Heart right ventricle (tissue), 16 donors: ENCODE data around the gene ADCY5. TPM values are rescaled to one million over a fixed set of nuclear protein-coding genes. Genes with fewer than 3 reads are reported as not detected.

Experiments used
- ATAC-seq, 8 donors: fragments of 200-7000 bp; cut with Tn5 transposase; one replicate each; pipeline ENCODE4 v1.9.1; 2020; ENCODE audit warnings: mild to moderate bottlenecking in 8 of 8, moderate library complexity in 8 of 8, moderate number of reproducible peaks in 1 of 8
- DNase-seq, 2 donors: peaks; one replicate each; pipeline ENCODE4 v3.0.0-alpha.2; 2020
- H3K27ac ChIP-seq, 10 donors: fragments of 200-600 bp; sonication (generic) in 2 of 10; one replicate each; pipeline versions ENCODE4 v1.5.0 to v1.8.0; 2020 to 2022; ENCODE audit warnings: mild to moderate bottlenecking in 3 of 10
- H3K27me3 ChIP-seq, 7 donors: fragments of 200-600 bp; one replicate each; pipeline ENCODE4 v1.8.0; 2021 to 2022; ENCODE audit warnings: mild to moderate bottlenecking in 2 of 7
- H3K36me3 ChIP-seq, 9 donors: fragments of 200-600 bp; sonication (generic) in 1 of 9; one replicate each; pipeline versions ENCODE4 v1.5.0 to v1.8.0; 2020 to 2022; ENCODE audit warnings: mild to moderate bottlenecking in 2 of 9
- H3K4me1 ChIP-seq, 9 donors: fragments of 200-600 bp; sonication (generic) in 1 of 9; one replicate each; pipeline versions ENCODE4 v1.5.0 to v1.8.0; 2020 to 2022; ENCODE audit warnings: mild to moderate bottlenecking in 4 of 9
- H3K4me3 ChIP-seq, 10 donors: fragments of 200-600 bp; sonication (generic) in 2 of 10; one replicate each; pipeline versions ENCODE4 v1.5.0 to v1.8.0; 2020 to 2022; ENCODE audit warnings: mild to moderate bottlenecking in 7 of 10, moderate library complexity in 2 of 10
- H3K9me3 ChIP-seq, 11 donors: fragments of 200-600 bp in 10 of 11; sonication (generic) in 2 of 11; one replicate each; pipeline versions ENCODE4 v1.5.0 to v1.8.0; 2013 to 2022; ENCODE audit warnings: mild to moderate bottlenecking in 2 of 11, control low read depth in 1 of 11, moderate library complexity in 1 of 11
- CTCF ChIP-seq, 9 donors: fragments of 200-600 bp; sonication (generic) in 2 of 9; IDR thresholded peaks; one replicate each; pipeline versions ENCODE4 v1.5.0 to v1.8.0; 2021 to 2022; ENCODE audit warnings: antibody characterized with exemption in 9 of 9, mild to moderate bottlenecking in 5 of 9, moderate library complexity in 1 of 9
- WGBS, 2 donors: extraction: QIAGEN DNeasy Blood & Tissue Kit; methylation state at CpG; one replicate each; pipeline ENCODE4 v1.1.7; 2013; ENCODE audit warnings: inconsistent platforms in 1 of 2; 5-methylcytosine and 5-hydroxymethylcytosine counted together
- intact Hi-C, 10 donors: fragments of 100-400 bp; cut with DNase I; formaldehyde crosslinking; loops; one replicate each; pipeline versions ENCODE4 v1.11.1 to v1.14.2; 2022
- polyA plus RNA-seq, 2 donors: library from polyadenylated mRNA; stranded (reverse); fragments of 200-250 nt; gene quantifications; one replicate each; pipeline ENCODE4 v1.2.3, GENCODE V29; 2013
- total RNA-seq, 10 donors: library from RNA; stranded (reverse); fragmentation: NEBNext Ultra II Directional in 3 of 10; extraction: Animal tissue kit (Norgen Biotek cat#: 25700) in 3 of 10; gene quantifications; one replicate each; pipeline versions ENCODE4 v1.2.1 to v1.2.4, GENCODE V29; 2021 to 2023
- donor health status: Arrhythmogenic right ventricular cardiomyopathy.
- donor health status: ischemic (EF 13 %, LVEDD 7.1; RV severe dilation, severe dysfunction).
- donor health status: healthy with polysubstance abuse.
- donor health status: DM: no; HTN: yes; CAD: no.
- donor health status: DM: no; HTN: no; CAD: no.
- donor health status: ischemic (EF 25% LVEDD 6.9; RV normal size, moderate dysfunction).
- donor health status: ischemic (EF 25% LVEDD 5.7; RV mildly dilated, moderate dysfunction).
- donor health status: healthy.
- donor health status: DM: yes; HTN: yes; CAD: no.
- donor health status: Ischemic cardiomyopathy.
- donor health status: ischemic (EF 35%, LVEDD 5.7; RV mildly dilated, moderate dysfunction).
- donor health status: nonischemic (EF 11% LVEDD 7.7; RV severe dilation, severe dysfunction).
- donor health status: DM: yes; HTN: yes; CAD: no.
- donor health status: PGD.
- donor health status: ischemic (EF 29% LVEDD 5.4; RV normal size, mild dysfunction).
- donor health status: nonischemic (EF 23%, LVEDD 6.1; RV moderate dilation, normal function).

ADCY5 gene
- total and polyA plus RNA-seq, 12 donors, result 37.2 to 245 (median 198) TPM

GRCh38 chr3:123329636-123330340, 119.1 kb downstream of the ADCY5 start:
- peak in 6 of 8 donors; percentile 8 to 41 (median 13) for ATAC-seq

DNA sequence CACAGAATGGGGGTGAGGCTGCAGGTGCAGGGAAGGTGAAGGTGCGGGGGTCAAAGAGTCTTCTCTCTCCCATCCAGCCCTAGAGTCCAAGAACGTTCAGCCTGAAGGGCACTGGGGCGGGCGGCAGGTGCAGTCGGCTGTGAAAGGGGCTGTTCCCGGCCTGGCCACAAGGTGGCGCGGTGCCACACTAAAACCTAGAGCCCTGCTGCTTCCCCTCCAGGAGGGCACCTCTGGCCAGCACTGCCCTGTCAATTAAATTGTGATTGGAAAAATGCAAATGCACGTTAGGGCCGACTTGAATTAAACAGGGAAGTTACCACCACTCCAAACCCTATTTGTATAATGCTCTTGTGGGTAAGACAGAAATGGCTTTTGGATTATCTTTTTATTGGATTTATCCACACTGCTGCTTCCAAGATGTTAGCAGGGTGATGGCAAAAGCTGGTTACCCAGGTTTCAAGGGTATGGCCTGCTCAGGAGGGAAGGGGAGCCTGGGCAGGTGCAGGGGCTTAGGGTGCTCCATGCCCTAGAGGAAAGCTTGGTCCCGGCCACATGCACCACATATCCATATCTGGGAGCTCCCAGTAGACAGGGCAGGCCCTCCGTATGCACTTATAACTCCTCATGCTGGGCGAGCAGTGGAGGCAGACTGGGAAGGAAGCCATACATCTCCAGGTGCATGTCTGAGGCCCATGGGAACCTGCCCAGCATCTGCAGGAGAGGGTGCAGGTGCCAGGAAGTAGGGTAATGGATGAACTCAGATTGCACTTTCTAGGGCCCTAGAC, 119.8 kb downstream of the ADCY5 start:
- 10 to 11% methylated on average over 13 of the region's 13 CpGs for WGBS, 2 donors
- no peaks in the 10 kb centered on the region for H3K27me3 ChIP-seq
- ATAC-seq, result peak; percentile 39 to 66 (median 58)
- H3K9me3 ChIP-seq, result no peaks in the 10 kb centered on the region
- peaks cover 15 to 91% (median 52%) of the 10 kb centered on the region in 9 donors for H3K4me1 ChIP-seq
- DNase-seq, result peak; percentile 80 to 84
- H3K27ac ChIP-seq, result peak overlapping the region in 8 of 10 donors; percentile 72 to 96 (median 92)
- peaks cover 0 to 27% (median 0%) of the 10 kb centered on the region in 9 donors for H3K36me3 ChIP-seq
- peak; percentile 87 to 97 (median 93) for TF ChIP-seq CTCF (IDR thresholded peaks at IDR 0.05)
- no peak overlapping the region for H3K4me3 ChIP-seq
- intact Hi-C loops, result loop anchor here (1.0 to 5.0 kb wide), 6 partner anchors 118 to 230 kb away; partner anchors contain the start of gene ADCY5 (in 1 of the 10)

More at GRCh38 chr3:123329636-123330340, 119.1 kb downstream of the ADCY5 start:
- Histone ChIP-seq H3K4me1 (peaks cover 15 to 95% (median 58%) of the 10 kb centered on the region in 9 donors), H3K9me3 (no peaks in the 10 kb centered on the region), H3K36me3 (peaks cover 0 to 24% (median 0%) of the 10 kb centered on the region in 9 donors), H3K27ac (peak overlapping the region; percentile 72 to 96 (median 88)), H3K4me3 (no peak overlapping the region), H3K27me3 (no peaks in the 10 kb centered on the region)
- DNase-seq, result no peak
- intact Hi-C loops, result loop anchor here (1.0 to 5.0 kb wide), 9 partner anchors 58 to 229 kb away; partner anchors contain the start of gene ADCY5 (in 6 of the 10)
- no peak for TF ChIP-seq CTCF (IDR thresholded peaks at IDR 0.05)
- WGBS, 2 donors, result 47 to 49% methylated on average over 10 of the region's 10 CpGs

- Histone ChIP-seq H3K4me1 (peaks cover 15 to 83% (median 44%) of the 10 kb centered on the region in 9 donors), H3K36me3 (peaks cover 0 to 32% (median 0%) of the 10 kb centered on the region in 9 donors), H3K27ac (peak overlapping the region in 8 of 10 donors; percentile 41 to 96 (median 88)), H3K9me3 (no peaks in the 10 kb centered on the region), H3K27me3 (no peaks in the 10 kb centered on the region), H3K4me3 (no peak overlapping the region)
- ATAC-seq, result peak in 1 of 8 donors; percentile 1
- no peak for TF ChIP-seq CTCF (IDR thresholded peaks at IDR 0.05)
- intact Hi-C loops, result loop anchor here (1.0 to 5.0 kb wide), 6 partner anchors 119 to 231 kb away; partner anchors contain the start of gene ADCY5 (in 1 of the 10)
- DNase-seq, result no peak
- WGBS, 2 donors, result 52 to 60% methylated on average over 25 of the region's 25 CpGs
Observed at GRCh38 chr3:123327956-123328850, 120.7 kb downstream of the ADCY5 start.
